HG03442 (cell line): ENCODE results near the gene CMTM4.
"Not testable (repeated sequence)": the region's sequence is repeated elsewhere in the genome, so short reads cannot be mapped to it uniquely, and the experiment has no call there.

Source experiments
- ATAC-seq: cut with Tn5 transposase; IDR thresholded peaks from one replicate; pipeline ENCODE4 v1.9.1; 2021; ENCODE audit warnings: mild to moderate bottlenecking, moderate library complexity; ENCODE audit not compliant: unreplicated experiment

The CMTM4 gene

DNA sequence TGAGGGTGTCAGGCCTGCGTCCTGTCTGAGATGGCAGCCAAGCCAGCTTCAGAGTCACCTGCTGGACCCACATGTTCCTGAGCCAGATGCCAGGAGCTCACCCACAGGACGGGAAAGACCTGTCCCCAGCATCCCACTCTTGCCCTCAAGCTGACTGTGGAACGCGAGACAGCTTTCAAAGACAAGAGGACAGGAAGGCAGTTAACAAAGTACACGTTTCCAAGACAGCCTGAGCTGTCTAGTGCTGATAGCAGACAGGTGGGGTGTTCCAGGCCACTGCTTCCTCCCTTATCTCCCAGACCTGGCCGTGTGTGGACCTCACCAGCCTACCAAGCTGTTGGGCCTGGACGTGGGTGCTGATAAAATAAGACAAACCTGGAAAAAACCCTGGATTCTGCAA lies 78.8 kb downstream of the CMTM4 start:
- no peak for ATAC-seq

DNA sequence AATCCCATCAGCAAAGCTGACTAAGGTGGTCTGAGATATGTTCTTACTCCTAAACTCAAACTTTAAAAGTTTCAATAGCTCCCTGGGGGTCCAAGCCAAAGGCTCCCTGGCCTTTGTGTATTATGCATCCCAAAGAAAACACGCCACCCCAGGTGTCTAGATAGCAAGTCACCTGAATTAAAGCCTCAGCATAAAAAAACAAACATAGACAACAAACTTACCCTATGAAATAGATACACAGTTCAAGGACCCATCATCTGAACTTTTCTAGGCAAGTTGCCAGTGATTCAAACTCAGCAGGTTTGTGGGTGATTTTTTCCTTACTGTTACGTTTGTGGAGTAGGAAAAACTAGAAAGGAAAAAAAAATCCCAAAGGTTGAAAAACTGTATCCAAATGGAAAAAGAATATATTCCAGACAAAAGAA lies 79.5 kb downstream of the CMTM4 start:
- ATAC-seq = no peak

DNA sequence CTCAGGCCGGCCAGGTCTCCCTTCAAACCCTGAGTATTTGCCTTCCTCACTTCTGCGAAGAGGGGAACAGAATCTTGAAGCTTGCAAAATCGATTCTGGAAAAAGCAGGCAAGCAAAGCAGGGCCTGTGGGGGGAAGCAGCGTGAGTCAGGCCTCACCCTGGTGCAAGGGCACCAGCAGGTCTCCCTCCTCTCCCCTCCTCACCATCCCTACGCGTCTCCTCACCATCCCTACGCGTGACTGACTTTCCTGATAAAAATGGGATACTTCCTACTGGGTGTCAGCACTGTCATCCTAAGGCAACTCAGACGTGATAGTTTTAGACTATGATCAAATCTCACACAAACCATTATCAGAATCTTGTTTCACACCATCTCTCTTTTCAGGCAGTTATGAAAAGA lies 80.0 kb downstream of the CMTM4 start:
- no peak for ATAC-seq

DNA sequence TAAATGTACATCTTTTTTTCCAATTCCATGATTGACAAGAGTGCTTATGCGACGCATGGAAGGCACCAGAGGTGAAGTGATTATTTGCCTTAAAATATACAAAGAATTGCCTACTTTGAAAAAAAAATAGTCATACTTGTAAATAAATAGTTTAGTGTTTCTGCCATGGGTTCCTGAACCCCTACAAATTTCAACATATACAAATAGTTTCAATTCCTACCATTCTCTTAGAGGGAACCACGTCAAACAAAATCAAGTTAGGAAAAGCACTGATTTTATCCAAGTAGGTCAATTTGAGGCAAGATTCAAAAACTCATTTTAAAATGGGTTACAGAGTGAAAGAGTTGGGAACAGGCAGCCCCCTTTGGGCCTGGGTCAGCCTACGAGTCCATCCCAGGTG lies 80.4 kb downstream of the CMTM4 start:
- ATAC-seq = no peak

DNA sequence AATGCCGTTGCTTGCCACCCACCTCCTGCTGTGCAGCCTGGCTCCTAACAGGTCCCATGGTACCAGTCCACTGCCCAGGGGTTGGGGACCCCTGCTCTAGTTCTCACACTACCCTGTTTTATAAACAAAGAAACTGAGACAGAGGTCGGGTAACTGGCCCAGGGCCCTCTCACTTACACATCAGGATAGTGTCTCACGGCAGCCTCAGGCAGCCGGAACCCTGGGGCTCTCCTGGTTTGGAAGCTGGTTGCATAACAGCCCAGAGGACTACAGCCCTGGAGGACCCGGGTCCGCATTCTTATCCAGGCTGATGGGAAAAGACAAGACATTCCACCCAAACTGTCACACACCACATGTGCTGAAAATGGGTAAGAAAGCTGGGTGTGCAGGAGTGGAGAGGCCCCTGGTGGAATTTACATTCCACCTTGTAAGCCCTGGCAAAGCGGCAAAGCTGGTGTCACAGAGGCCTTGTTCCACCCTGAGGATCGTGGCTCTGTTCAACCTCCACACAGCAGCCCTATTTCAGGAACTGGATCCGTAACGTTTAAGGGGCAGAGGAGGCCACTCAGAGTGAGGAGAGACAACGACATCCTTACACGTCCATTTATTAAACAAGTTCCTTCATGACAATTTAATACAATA lies 82.3 kb downstream of the CMTM4 start:
- ATAC-seq = no peak

DNA sequence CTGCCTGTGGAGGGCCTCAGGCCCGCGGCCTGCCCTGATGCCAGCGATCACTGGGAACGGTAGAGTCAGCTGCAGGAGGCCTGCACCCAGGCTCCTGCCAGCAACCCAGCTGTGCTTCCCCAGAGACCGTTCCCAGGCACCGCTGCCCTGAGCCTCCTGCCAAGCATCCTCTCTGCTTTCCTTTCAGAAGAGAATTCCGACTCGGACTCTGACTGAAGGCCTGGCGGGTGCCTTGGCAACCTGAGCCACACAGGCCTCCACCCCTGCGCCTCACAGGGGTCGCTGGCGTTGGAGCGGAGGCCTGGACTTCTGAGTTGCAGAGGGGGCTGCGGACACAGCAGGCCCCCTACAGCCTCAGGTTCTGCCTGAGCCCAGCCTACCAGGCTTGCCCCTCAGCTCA lies 84.1 kb downstream of the CMTM4 start:
- no peak for ATAC-seq

DNA sequence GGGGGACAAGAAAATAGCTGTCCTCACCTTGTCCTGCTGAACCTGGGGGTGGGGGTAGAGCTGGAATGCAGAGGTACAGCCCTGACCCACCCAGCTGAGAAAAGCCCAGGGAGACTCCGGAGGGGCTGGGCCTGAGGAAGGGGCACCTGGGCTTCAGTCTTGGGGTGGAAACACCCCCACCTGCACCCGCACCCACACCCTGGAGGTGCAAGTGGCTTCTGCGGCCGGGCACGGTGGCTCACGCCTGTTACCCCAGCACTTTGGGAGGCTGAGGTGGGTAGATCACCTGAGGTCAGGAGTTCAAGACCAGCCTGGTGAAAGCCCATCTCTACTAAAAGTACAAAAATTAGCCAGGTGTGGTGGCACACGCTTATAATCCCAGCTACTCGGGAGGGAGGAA lies 84.6 kb downstream of the CMTM4 start:
- not testable (repeated sequence) for ATAC-seq

DNA sequence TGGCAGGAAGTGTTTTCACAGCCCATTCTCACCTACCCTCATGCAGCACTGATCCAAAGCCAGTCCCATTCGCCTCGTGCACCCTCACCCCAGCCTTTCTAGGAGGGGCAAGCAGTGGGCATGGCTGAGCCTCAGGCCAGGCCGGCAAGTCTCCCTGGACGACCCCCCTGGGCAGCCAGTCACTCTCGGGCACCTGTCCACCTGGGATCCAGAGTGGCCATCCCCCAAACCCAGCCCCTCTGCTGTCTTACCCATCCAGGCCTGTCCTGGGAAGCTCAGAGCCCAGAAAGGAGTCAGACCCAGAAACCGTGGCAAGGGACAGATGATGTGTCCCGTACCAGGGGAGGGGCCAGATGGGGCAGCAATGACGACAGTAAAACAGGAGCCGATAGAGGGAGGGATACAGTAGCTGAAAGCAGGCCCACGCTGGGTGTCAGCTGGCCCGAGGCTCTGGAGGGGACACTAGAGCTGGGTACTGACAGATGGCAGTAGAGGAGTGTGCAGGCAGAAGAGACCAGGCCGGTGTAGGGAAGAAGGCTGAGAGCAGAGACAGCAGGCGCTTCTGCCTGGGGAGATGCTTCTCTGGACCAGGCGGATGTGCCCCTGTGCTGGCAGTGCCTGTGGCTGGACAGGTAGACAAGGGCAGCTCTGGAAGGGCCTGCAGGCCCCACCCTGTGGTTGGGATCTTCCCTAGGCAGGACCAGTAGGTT lies 86.3 kb downstream of the CMTM4 start:
- no peak for ATAC-seq

DNA sequence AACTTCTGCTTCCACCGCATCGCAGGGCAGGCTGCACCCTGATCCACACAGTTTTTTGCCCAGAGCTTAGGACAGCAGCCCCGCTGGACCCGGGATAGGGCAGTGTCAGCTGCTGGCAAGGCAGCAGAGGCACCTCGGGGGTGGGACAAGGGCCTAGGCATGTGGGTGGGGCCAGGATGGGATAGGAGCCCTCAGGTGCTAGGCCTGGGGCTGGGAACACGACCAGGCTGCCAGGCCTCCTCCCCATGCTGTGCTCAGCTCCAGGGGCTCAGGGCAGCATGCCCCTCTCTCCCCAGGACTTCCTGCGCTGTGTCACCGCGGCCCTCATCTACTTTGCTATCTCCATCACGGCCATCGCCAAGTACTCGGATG lies 87.4 kb downstream of the CMTM4 start:
- no peak for ATAC-seq

DNA sequence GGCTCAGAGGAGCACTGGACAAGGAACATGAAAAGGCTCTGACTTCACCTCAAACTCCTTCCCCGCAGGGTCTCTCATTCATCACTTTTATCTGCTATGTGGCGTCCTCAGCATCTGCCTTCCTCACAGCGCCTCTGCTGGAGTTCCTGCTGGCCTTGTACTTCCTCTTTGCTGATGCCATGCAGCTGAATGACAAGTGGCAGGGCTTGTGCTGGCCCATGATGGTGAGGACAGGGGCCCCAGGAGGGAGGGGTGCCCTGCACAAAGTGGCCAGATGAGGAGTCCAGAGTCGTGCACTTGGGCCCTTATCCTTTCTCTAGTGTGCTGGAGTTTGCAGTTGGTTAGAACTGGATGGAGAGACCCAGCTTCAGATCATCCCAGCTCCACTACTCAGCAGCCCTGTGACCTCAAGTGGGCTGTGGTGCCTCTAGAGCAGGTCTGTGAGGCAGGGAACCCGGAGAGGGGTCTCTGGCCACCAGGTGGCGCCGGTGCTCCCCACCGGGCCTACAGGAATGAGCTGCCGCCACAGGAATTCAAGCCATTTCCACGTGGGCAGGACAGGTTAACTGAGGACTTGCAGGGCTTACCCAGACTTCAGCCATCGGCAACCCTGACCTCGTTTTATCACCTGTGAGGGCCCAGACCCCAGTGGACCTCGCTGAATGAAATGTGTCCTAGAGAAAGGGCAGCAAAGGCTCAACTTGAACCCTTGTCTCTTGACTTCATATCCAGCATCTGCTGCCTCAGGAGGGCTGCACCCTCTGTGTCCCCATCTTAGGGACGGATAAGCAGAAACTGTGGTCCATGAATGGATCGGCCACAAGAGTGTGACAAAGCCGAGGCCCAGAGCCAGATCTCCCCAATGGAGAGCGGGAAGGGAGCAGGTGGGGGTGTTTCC lies 88.1 kb downstream of the CMTM4 start:
- ATAC-seq = peak; percentile 32

DNA sequence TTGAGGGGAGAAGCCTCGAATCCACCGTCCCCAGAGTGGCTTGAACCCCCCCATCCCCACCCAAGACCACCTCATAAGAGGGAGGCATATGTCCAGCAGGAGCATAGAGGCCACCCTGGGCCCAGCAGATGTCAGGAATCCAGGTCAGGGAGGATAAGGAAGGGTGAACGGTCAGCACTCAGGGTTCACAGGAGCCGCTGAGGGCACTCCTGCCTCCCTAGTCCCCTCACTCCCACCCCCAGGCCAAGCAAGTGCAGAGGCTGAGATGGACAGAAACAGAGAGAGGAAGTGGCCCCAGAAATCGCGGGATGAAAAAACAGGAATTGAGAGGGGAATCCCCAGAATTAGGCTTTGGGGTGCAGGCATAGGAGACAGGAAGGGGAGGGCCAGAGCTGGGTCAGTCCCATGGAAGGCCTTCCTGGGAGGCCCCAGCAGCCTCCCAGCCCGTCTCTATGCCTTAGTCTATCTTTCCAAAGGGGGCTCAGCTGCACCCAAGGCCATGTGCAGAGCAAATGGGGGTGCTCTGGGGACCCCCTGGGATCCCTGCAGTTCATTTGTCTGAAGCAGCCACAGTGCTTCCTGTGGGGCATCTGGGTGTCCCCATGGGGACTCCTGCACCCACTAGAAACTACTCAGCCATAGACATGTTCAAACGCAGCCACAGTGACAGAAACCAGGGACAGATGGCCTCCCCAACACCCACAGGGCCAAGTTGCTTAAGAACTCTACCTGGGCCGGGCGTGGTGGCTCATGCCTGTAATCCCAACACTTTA lies 90.4 kb downstream of the CMTM4 start:
- ATAC-seq = peak; percentile 55

DNA sequence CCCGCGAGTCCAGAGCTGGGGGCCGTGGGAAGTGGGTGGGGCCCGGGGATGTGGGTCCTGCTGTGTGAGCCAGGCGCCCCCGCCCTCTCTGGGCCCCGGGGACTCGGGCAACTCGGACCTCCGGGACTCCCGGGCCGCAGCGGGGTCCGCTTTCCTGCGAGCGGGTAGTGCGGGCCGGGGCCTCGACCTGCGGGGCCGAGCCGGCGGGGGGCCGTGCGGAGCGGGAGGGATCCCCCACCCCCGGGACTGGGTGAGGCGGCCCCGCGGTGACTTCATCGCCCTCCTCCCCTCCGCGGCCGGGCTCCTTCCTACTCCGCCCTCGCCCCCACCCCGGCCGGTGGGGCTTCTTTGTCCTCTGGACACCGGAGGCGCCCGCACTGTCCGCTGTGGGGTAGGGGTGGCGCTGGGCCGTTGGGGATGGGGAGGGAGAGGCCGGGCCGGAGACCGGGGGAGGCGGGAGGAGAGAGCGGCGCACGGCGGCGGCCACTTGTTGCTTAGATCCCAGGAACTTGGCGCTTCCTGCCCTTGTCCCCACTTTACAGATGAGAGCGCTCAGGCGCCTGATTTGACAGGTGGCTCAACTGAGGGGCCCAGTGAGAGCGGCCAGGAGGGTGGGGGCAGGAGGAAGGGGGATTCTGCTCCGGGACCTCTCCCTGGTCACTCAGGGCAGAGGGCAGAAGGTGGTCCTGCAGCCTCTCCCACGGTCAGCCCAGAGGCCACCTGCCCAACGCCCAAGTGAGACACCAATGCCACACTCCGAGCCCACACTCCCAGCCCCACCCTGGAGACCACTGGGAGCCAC lies 91.2 kb downstream of the CMTM4 start:
- ATAC-seq = peak; percentile 3

DNA sequence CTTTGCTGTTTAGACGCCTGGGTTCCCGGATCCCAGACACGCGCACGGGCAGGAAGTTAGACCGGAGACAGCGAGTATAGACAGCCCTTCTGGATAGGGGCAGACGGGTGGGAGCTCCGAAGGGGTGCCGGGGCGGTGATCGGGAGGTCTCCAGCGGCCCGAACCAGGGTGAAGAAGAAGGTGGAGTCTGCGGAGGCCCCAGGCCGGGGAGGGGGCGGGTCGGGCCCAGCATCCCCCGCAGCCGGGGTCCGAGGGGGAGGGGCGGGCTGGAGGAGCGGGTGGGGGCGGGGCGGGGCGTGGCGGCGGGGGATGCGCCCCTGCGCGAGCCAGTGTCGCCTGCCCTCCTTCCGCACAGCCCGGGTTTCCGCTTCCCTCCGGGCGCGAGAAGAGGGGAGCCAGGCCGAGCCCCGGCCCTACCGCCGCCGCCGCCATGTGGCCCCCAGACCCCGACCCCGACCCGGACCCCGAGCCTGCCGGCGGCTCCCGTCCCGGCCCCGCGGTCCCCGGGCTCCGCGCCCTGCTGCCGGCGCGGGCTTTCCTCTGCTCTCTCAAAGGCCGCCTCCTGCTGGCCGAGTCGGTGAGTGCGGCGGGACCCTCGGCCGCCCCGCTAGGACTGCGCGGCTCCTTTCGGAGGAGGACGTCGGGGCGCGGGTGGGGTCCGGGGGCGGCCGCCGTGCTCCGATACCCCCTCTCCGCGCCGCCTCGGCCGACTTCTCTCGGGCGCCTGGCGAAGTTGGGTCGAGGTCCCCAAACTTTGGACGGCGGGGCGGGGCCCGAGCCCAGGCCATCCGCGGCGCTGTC lies 92.0 kb downstream of the CMTM4 start, which contains the start of gene CMTM3:
Gene CMTM3, plus strand, starts transcription at position 329 of the 801 bp plus-strand sequence. Its CDS starts 102 bp downstream, at position 431.
- ATAC-seq = peak; percentile 51

DNA sequence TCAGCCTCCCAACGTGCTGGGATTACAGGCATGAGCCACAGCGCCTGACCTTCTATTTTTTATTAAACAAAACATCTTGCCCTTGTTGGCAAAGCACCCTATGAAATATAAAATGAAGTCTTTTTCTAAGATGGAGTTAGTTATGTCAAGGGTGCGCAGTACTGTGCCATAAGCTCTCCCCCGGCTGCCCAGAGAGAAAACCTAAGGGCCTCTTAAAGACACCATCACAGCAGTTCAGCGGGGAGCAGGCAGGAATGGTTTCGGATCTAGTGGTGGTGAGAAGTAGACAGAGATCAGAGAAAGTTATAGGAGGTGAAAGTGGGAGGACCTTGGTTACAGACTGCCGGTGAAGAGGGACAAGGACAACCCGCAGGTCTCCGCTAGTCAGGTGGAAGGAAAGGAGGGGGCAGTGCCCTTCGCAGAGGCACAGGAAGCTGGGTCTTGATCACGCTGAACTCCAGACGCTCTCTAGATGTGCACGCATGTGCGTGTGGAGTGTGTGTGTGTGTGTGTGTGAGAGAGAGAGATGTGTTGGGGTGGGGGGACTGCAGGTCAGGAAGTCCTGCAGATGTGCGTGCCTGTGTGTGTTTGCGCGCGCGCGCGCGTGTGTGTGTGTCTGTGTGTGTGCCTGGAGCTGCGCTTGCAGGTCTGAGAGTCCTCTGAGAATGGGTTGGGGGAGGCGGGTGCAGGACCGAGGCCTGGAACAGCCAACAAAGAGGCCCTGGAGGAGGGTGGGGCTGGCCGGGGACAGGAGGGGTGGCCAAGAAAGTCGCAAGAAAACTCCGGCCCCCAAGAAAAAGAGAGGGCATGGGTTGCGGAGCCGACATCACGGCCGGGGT lies 92.8 kb downstream of the CMTM4 start:
- ATAC-seq = no peak

DNA sequence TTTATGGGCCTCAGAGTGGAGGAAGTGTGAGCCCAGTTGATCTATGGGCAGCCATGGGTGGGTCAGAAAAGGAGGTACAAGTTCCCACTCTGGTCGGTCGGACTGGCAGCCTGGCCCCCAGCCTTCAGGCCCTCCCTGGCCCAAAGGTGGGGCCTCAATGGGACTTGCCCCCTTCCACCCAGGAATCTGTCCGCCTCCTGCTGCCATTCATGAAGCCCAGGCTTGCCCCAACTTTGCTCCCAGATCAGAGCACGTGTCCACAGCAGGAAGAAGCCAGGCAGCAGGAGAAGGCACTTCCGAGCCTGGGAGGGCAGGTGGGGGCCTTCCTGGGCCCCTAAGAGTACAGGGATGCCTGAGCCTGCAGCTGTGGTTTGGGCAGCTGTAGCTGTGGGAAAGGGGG lies 95.1 kb downstream of the CMTM4 start:
- ATAC-seq = no peak

DNA sequence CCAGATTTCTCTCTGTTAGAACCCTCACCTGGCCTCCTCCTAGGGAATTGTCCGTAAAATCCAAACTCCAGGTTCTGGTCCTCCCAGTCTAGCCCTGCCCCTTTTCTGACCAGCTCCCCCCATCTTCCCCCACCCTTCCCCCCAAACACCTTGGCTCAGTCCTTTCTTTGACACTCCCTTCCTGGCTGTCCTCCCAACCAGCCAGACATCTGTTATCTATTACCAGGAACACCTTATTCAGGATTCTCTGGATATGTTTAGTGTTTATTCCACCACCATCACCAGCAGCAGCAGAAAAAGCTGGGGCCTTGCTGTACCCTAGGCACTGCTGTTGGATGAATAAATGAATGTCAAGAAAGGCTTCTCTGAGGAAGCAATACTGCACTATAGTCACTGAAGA lies 96.1 kb downstream of the CMTM4 start:
- ATAC-seq = no peak

DNA sequence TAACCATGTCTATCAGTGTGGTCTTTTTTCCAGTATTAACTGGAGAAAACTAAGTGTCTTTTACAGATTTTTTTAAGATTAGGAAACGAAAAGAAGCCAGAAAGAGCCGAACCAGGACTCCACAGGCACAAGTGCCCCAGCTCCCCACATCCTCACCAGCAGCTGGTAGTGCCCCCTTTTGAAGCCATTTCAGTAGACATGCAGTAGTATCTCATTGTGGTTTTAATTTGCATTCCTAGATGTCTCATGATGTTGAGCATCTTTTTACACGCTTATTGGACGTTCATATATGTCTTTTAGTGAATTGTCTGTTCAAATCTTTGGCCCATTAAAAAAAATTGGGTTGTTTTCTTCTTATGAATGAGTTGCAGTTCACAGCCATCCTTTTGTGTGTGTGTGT lies 96.8 kb downstream of the CMTM4 start:
- ATAC-seq = no peak

DNA sequence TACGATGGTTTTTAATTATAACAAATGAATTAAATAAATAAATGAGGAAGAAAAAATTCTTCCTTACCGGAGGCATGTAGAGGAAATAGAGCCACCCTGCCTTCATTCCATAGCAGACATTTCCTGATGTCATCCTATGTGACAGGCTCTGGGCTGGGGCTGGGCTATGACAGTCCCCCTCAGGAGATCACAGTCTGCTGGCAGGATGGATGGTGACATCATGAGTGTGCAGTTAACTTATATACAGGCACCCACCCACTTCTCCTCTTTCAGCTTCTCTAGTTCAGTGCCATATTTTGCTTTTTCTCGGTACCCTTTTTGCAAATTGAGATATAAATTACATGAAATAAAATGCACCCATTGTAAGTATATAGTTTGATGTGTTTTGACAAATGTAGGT lies 98.4 kb downstream of the CMTM4 start:
- no peak for ATAC-seq
